OCI-LY3 (cell line): Measurements from ENCODE around the gene RBL1.

Source experiments
- EZH2phosphoT487 ChIP-seq: fragments of 200-600 bp; shearing (Covaris generic); IDR thresholded peaks from 2 replicates; pipeline ENCODE4 v1.6.1; 2018; ENCODE audit warnings: antibody characterized with exemption, mixed run types, low read depth
- TF ChIP-seq, protein P1 (sequence below): fragments of 200-600, 300-600 bp; sonication (generic); IDR thresholded peaks from 2 replicates; pipeline ENCODE4 v1.5.1; 2014; ENCODE audit warnings: antibody characterized with exemption, low read length, low read depth

GRCh38 chr20:36959242-36959641 is 136.6 kb downstream of the RBL1 start:
- TF ChIP-seq, protein P1, sequence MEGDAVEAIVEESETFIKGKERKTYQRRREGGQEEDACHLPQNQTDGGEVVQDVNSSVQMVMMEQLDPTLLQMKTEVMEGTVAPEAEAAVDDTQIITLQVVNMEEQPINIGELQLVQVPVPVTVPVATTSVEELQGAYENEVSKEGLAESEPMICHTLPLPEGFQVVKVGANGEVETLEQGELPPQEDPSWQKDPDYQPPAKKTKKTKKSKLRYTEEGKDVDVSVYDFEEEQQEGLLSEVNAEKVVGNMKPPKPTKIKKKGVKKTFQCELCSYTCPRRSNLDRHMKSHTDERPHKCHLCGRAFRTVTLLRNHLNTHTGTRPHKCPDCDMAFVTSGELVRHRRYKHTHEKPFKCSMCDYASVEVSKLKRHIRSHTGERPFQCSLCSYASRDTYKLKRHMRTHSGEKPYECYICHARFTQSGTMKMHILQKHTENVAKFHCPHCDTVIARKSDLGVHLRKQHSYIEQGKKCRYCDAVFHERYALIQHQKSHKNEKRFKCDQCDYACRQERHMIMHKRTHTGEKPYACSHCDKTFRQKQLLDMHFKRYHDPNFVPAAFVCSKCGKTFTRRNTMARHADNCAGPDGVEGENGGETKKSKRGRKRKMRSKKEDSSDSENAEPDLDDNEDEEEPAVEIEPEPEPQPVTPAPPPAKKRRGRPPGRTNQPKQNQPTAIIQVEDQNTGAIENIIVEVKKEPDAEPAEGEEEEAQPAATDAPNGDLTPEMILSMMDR = no peak
- TF ChIP-seq EZH2phosphoT487 = no peak
